Lower leg skin (tissue), 3 donors: Measurements from ENCODE around the gene TTC7B.

Experiments
- CTCF ChIP-seq, 3 donors: fragments of 450-650 bp; IDR thresholded peaks; one replicate each; pipeline ENCODE4 v1.5.1; 2016; ENCODE audit warnings: antibody characterized with exemption in 3 of 3, mild to moderate bottlenecking in 3 of 3, moderate library complexity in 2 of 3
- POLR2A ChIP-seq, 2 donors: fragments of 450-650 bp; IDR thresholded peaks; one replicate each; pipeline ENCODE4 v1.6.1; 2016 to 2017; ENCODE audit warnings: antibody characterized with exemption in 2 of 2, mild to moderate bottlenecking in 1 of 2, moderate library complexity in 1 of 2

GRCh38 chr14:90551070-90551704 is 265.0 kb downstream of the TTC7B start:
- no peak for TF ChIP-seq CTCF (IDR thresholded peaks at IDR 0.05)
- TF ChIP-seq POLR2A (IDR thresholded peaks at IDR 0.05): no peak
